Neural progenitor cell (in vitro differentiated cells): ENCODE data around the gene PTPRR.

Experiments used
- EZH2 ChIP-seq: fragments of 200-600 bp; sonication (generic); IDR thresholded peaks from 2 replicates; pipeline ENCODE4 v1.6.1; 2017; ENCODE audit warnings: antibody characterized with exemption, mild to moderate bottlenecking, moderate library complexity
- EZH2phosphoT487 ChIP-seq: fragments of 200-600 bp; sonication (generic); IDR thresholded peaks from 2 replicates; pipeline ENCODE4 v1.6.1; 2017; ENCODE audit warnings: antibody characterized with exemption
- TF ChIP-seq, protein P1 (sequence below): fragments of 200-600 bp; sonication (generic); IDR thresholded peaks from 2 replicates; pipeline ENCODE4 v1.5.1; 2017; ENCODE audit warnings: antibody characterized with exemption, mild to moderate bottlenecking

DNA sequence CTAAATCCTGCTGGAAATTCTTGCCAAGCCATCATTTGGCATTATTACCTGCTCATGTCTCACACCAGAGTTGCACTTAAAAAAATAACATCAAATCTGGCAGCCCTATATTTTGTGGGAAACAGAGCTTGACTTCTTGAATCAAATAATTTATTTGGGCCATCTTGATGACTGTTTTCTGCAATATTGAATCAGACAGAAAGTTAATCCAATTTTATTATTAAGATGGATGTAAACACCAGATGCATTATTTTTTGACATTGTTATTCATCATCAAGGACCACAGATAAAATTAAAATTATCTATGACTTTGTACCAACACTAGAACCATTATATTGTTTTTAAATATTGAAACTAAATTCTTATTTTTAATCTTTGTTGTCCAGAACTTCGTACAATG, 132.9 kb downstream of the PTPRR start:
- TF ChIP-seq, protein P1, sequence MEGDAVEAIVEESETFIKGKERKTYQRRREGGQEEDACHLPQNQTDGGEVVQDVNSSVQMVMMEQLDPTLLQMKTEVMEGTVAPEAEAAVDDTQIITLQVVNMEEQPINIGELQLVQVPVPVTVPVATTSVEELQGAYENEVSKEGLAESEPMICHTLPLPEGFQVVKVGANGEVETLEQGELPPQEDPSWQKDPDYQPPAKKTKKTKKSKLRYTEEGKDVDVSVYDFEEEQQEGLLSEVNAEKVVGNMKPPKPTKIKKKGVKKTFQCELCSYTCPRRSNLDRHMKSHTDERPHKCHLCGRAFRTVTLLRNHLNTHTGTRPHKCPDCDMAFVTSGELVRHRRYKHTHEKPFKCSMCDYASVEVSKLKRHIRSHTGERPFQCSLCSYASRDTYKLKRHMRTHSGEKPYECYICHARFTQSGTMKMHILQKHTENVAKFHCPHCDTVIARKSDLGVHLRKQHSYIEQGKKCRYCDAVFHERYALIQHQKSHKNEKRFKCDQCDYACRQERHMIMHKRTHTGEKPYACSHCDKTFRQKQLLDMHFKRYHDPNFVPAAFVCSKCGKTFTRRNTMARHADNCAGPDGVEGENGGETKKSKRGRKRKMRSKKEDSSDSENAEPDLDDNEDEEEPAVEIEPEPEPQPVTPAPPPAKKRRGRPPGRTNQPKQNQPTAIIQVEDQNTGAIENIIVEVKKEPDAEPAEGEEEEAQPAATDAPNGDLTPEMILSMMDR, result no peak
- TF ChIP-seq EZH2phosphoT487, result no peak
- no peak for TF ChIP-seq EZH2
